ENCODE data around the gene GJB3.
"Not testable (repeated sequence)": the region's sequence is repeated elsewhere in the genome, so short reads cannot be mapped to it uniquely, and the experiment has no call there.

Gene GJB3

GRCh38 chr1:34758751-34759150 is 22.3 kb upstream of the GJB3 start:
- no peak for DNase-seq
- in situ Hi-C loops (cut with MboI; ENCODE audit: low pct_unique_long_range_greater_than_20kb, low sequenced_read_pairs), result no loop called here

- in situ Hi-C loops (cut with MboI; ENCODE audit: low pct_unique_long_range_greater_than_20kb, low sequenced_read_pairs), result no loop called here
- DNase-seq, result no peak
Observed at GRCh38 chr1:34759503-34760357, 21.3 kb upstream of the GJB3 start, which contains the start of gene GJB4. Gene GJB4 (plus strand): TSS chr1:34759740. CDS start chr1:34761255, 1,515 bp downstream.

DNA sequence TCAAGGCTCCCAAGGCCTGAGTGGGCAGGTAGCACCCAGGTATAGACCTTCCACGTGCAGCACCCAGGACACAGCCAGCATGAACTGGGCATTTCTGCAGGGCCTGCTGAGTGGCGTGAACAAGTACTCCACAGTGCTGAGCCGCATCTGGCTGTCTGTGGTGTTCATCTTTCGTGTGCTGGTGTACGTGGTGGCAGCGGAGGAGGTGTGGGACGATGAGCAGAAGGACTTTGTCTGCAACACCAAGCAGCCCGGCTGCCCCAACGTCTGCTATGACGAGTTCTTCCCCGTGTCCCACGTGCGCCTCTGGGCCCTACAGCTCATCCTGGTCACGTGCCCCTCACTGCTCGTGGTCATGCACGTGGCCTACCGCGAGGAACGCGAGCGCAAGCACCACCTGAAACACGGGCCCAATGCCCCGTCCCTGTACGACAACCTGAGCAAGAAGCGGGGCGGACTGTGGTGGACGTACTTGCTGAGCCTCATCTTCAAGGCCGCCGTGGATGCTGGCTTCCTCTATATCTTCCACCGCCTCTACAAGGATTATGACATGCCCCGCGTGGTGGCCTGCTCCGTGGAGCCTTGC is 19.7 kb upstream of the GJB3 start:
- no peak for DNase-seq
- in situ Hi-C loops (cut with MboI; ENCODE audit: low pct_unique_long_range_greater_than_20kb, low sequenced_read_pairs), result no loop called here

- in situ Hi-C loops (cut with MboI; ENCODE audit: low pct_unique_long_range_greater_than_20kb, low sequenced_read_pairs), result no loop called here
- no peak for DNase-seq
Observed at GRCh38 chr1:34761776-34762307, 19.2 kb upstream of the GJB3 start.

DNA sequence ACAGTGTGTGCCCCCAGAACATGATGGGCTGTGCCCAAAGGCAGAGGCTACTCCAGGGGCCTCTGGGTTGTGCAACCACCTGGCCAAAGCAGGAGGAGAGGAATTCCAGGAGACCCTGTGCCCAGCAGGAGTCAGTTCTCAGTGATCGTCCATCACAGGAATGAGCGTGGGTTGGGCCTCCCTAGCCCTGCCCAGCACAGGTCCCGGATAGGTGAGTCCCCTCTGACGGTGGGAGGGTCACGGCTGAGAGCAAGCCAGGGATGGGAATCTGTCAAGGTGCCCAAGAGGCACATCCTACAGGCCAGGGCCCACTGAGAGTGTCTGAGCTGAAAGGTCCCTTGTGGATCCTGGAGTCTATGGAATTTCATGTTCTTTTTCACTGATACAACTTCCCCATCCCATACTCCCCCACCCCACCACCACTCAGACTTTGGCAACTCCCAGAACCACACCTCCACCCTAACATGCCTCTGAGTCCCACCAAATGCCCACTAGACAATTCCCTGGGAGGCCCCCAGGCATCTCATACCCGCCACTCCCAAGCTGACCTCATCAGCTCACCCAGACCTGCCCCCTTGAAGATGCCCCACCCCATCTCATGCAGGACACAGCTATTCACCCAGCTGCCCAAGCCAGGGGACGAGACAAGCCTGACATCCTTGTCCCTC is 18.4 kb upstream of the GJB3 start:
- in situ Hi-C loops (cut with MboI; ENCODE audit: low pct_unique_long_range_greater_than_20kb, low sequenced_read_pairs), result no loop called here
- no peak for DNase-seq

DNA sequence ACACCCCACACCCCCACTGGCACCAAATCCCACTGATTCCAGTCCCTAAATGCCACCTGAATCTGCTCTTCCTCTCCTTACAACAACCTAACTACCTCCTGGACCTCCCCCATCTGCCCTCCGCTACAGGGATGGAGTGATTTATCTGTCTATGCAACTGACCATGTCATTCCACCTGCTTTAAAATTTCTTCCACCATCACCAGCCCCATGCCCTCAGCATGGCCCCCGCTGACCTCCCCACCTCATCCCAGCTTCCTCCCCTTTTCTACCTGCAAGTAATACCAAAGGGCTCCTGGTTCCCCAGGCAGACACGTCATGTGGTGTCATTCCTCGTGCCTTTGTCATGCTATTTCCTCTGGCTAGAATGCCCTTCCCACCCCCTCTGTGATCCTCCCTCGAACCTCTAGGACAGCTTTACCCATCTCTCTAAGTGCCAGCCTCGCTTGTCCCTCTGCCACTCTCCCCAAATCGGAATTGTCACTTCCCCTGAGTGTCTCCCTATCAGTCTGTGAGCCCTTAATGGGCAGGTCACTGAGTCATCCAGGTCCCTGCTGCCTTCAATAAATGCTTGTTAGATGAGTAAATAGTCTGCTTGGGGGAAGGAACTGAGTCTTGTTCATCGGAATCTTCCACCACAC is 17.8 kb upstream of the GJB3 start:
- DNase-seq, result no peak
- in situ Hi-C loops (cut with MboI; ENCODE audit: low pct_unique_long_range_greater_than_20kb, low sequenced_read_pairs), result no loop called here

DNA sequence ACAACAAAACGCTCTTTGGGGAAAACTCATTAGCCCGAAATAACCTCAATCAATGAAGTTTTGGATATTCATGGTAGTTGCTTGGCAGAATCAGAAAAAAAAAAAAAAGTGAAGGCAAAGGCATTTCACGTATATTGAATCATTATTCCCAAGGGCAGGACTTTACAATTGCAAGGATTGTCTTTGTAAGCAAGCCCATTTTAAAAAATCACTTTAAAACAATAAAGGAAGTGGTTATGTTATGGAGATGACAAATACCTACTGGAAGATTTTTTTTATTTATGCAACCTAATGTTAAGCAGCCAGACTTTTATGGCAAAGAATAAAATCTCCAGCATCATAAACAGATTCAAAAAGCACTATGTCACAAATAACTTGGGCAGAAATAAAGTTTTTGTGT is 12.2 kb upstream of the GJB3 start:
- in situ Hi-C loops (cut with MboI; ENCODE audit: low pct_unique_long_range_greater_than_20kb, low sequenced_read_pairs), result no loop called here
- no peak for DNase-seq

GRCh38 chr1:34770891-34771504 is 10.0 kb upstream of the GJB3 start:
- in situ Hi-C loops (cut with MboI; ENCODE audit: low pct_unique_long_range_greater_than_20kb, low sequenced_read_pairs), result no loop called here
- DNase-seq, result no peak

- in situ Hi-C loops (cut with MboI; ENCODE audit: low pct_unique_long_range_greater_than_20kb, low sequenced_read_pairs), result no loop called here
- DNase-seq, result no peak
Observed at GRCh38 chr1:34771573-34772371, 9.2 kb upstream of the GJB3 start.

- in situ Hi-C loops (cut with MboI; ENCODE audit: low pct_unique_long_range_greater_than_20kb, low sequenced_read_pairs), result not testable (repeated sequence)
Observed at GRCh38 chr1:34773114-34773513, 7.9 kb upstream of the GJB3 start.

DNA sequence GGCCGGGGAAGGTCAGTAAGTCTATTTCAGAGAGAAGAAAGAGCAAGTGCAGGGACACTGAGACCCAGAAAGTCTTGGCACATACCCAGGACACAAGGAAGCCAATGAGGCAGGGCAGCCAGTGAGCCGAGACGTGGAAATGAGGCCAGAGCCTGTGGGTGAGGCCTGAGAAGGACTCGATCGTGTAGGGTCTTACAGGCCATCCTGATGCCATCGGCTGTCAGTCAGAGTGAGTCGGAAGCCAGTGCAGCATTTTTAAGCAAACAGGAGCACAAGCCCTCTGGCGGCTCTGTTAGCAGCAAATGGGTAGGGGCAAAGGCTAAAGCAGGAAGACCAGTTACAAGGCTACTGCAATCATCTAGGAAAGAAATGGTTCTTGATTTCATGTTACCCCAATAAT is 6.1 kb upstream of the GJB3 start:
- DNase-seq, result no peak
- in situ Hi-C loops (cut with MboI; ENCODE audit: low pct_unique_long_range_greater_than_20kb, low sequenced_read_pairs), result no loop called here

More at GRCh38 chr1:34773114-34773513, 7.9 kb upstream of the GJB3 start:
- not testable (repeated sequence) for DNase-seq

DNA sequence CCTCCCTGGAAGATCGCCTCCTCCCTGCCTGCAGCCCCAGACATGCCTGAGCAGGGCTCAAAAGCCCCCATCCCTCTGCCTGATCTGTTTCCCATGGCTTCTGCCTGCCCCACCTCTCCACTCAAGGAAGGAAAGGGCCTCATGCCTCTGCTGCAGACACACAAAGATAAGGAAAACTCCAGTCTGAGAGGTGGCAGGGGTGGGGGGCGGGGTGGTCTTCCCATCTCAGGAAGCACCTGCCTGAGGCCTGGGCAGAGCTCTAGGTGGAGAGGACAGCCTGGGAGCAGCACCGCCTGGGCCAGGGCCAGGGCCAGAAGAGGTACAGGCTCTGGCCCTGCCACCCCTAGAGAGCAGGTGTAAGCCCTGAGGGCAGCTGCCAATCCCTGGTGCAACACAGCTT is 4.1 kb upstream of the GJB3 start:
- in situ Hi-C loops (cut with MboI; ENCODE audit: low pct_unique_long_range_greater_than_20kb, low sequenced_read_pairs), result no loop called here
- DNase-seq, result no peak

DNA sequence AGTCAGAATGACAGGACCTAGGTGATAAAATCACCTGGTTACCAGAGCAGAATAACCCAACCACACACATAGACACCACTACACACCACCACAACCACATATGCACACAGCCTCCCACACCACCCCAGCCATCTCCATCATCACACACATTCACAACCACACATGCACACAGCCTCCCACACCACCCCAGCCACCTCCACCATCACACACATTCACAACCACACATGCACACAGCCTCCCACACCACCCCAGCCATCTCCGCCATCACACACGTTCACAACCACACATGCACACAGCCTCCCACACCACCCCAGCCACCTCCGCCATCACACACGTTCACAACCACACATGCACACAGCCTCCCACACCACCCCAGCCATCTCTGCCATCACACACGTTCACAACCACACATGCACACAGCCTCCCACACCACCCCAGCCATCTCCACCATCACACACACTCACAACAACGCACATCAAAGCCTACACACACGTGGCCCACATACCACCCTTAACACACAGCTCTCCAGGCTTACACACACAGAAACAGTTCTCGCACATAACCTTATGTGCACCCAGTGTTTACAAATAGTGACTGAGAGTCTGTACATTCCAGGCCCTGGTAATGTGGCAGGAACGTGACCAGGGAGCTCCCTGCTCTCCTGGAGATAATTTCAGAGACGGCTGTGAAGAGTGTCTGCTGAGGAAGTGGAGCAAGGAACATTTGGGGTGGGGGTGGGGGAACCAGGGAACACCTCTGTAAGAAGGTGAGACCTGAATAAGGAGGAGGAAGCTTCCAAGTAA is 3.3 kb upstream of the GJB3 start:
- no peak for DNase-seq
- in situ Hi-C loops (cut with MboI; ENCODE audit: low pct_unique_long_range_greater_than_20kb, low sequenced_read_pairs), result no loop called here

GRCh38 chr1:34778381-34778780 is 2.6 kb upstream of the GJB3 start:
- in situ Hi-C loops (cut with MboI; ENCODE audit: low pct_unique_long_range_greater_than_20kb, low sequenced_read_pairs), result no loop called here
- no peak for DNase-seq

GRCh38 chr1:34779005-34779404 is 2.0 kb upstream of the GJB3 start:
- no peak for DNase-seq
- in situ Hi-C loops (cut with MboI; ENCODE audit: low pct_unique_long_range_greater_than_20kb, low sequenced_read_pairs), result no loop called here

- no peak for DNase-seq
- in situ Hi-C loops (cut with MboI; ENCODE audit: low pct_unique_long_range_greater_than_20kb, low sequenced_read_pairs), result no loop called here
Observed at GRCh38 chr1:34779526-34779925, 1.5 kb upstream of the GJB3 start.

GRCh38 chr1:34779962-34780361 is 1.1 kb upstream of the GJB3 start:
- DNase-seq, result no peak
- in situ Hi-C loops (cut with MboI; ENCODE audit: low pct_unique_long_range_greater_than_20kb, low sequenced_read_pairs), result no loop called here

- DNase-seq, result no peak
- in situ Hi-C loops (cut with MboI; ENCODE audit: low pct_unique_long_range_greater_than_20kb, low sequenced_read_pairs), result no loop called here
Observed at GRCh38 chr1:34780528-34780927, 486 bp upstream of the GJB3 start.
